Activated CD4-positive, alpha-beta T cell treated with anti-CD3 and anti-CD28 coated beads for 48 hours (primary cell): ENCODE results near the gene PTER.
A peak's percentile ranks its signal among the peaks of the same experiment; 100 is the strongest.

Source experiments
- DNase-seq: peaks from one replicate; pipeline ENCODE4 v3.0.0-alpha.2; 2020

Gene PTER

GRCh38 chr10:16545116-16545736, 108.4 kb downstream of the PTER start:
- DNase-seq = peak; percentile 4

- DNase-seq = no peak
Observed at GRCh38 chr10:16547973-16548372, 111.2 kb downstream of the PTER start.

GRCh38 chr10:16559236-16559773, 122.5 kb downstream of the PTER start:
- DNase-seq = no peak

GRCh38 chr10:16562891-16563290, 126.1 kb downstream of the PTER start:
- DNase-seq = no peak
